ENCODE data around the gene GJA8.
A peak's percentile ranks its signal among the peaks of the same experiment; 100 is the strongest.
"Not testable (repeated sequence)": the region's sequence is repeated elsewhere in the genome, so short reads cannot be mapped to it uniquely, and the experiment has no call there.

The GJA8 gene

DNA sequence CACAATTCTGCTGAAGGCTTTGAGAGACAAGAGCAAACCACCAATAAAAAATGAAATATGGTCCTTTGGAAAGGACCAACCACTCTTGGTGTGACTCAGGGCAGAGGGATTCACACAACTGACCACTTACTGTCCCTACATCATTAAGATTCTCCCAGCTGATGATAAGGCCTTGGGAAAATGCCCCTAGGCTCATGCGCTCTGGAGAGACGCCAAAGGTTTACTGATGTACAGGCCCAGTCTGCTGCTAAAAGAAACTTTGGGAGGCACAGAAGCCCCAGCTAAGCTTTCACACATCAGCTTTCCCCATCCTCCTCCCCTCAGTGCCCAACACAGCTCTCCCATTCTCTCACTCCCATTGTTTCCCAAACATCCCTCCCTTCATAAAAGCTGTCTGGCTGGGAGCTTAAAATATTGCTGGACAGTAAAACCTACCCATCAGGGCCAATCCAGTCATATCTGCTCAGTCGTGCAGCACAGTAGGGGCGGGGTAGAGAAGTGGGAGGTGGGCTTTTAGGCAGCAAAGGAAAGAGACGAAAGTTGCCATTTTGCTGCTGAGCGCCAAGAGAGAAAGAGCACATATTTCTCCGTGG lies at the start of gene GJA8:
Gene GJA8 (plus strand): TSS at position 543 of the 593 bp plus-strand sequence. CDS start 5,161 bp downstream, outside the sequence.
- DNase-seq: peak; percentile 26

DNA sequence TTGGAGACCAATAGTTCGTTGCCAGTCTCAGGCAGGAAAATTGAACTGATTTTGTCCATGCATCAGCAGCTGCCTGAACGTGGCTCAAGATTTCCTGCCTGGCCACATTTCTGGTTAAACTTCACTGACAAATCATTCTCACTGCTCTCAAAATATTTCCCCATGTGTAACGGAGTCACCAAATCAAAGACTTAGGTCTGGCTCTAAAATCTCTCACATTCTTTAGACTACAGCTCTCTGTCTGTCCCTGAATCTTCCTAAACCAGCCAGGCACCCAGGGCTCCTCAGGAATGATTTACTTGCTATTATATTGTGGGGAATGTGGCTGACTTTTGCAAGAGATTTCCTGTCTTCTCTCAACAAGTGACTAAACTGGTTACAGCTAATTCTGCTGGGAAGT lies 49.2 kb upstream of the GJA8 start:
- DNase-seq: no peak

DNA sequence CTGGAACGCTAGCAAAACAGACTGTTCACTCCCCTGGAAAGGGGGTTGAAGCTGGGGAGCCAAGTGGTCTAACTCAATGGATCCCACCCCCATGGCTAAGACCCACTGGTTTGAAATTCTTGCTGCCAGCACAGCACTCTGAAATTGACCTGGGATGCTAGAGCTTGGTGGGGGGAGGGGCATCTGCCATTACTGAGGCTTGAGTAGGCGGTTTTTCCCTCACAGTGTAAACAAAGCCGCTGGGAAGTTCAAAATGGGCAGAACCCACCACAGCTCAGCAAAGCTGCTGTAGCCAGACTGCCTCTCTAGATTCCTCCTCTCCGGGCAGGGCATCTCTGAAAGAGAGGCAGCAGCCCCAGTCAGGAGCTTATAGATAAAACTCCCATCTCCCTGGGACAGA lies 47.6 kb upstream of the GJA8 start:
- DNase-seq: not testable (repeated sequence)

DNA sequence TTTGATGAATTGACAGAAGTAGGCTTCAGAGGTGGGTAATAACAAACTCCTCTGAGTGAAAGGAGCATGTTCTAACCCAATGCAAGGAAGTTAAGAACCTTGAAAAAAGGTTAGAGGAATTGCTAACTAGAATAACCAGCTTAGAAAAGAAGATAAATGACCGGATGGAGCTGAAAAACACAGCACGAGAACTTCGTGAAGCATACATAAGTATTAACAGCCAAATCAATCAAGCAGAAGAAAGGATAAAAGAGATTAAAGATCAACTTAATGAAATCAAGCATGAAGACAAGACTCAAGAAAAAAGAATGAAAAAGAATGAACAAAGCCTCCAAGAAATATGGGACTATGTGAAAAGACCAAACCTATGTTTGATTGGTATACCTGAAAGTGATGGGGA lies 46.6 kb upstream of the GJA8 start:
- DNase-seq: not testable (repeated sequence)

DNA sequence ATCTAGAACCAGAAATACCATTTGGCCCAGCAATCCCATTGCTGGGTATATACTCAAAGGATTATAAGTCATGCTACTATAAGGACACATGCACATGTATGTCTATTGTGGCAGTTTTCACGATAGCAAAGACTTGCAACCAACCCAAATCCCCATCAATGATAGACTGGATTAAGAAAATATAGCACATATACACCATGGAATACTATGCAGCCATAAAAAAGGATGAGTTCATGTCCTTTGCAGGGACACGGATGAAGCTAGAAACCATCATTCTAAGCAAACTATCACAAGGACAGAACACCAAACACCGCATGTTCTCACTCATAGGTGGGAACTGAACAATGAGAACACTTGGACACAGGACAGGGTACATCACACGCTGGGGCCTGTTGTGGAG lies 35.4 kb upstream of the GJA8 start:
- not testable (repeated sequence) for DNase-seq

DNA sequence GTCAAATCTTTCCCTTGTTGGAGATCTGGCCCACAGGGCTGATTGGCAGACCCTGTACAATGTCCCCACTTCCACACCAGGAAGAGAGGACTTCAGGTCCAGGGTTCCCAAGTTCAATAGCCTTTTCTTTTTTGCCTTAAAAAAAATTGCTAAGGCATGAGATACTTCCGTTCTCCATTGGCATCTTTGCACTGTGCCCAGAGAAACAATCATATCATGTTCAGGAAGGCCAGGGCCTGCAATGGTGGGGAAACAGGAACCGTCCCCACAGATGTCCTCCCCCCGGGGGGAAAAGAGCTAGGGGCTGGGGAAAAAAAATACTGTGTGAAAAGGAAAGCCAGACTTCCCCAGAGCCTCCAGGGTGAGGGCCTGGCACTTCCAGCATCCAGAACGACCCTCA lies 24.6 kb upstream of the GJA8 start:
- DNase-seq: no peak

DNA sequence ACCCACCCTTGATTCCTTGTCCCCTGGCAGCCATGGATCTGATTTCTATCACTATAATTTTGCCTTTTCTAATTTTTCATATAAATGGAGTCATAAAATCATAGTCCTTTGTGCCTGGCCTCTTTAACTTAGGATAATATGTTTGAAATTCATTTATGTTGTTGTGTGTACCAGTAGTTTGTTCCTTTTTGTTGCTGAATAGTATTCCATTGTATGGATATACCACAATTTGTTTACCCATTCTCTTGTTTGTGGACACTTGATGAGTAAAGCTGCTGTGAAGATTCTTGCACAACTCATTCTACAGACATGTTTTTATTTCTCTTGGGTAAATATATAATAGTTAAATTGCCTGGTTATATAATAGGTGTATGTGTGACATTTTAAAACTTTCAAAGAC lies 22.7 kb upstream of the GJA8 start:
- DNase-seq: no peak

DNA sequence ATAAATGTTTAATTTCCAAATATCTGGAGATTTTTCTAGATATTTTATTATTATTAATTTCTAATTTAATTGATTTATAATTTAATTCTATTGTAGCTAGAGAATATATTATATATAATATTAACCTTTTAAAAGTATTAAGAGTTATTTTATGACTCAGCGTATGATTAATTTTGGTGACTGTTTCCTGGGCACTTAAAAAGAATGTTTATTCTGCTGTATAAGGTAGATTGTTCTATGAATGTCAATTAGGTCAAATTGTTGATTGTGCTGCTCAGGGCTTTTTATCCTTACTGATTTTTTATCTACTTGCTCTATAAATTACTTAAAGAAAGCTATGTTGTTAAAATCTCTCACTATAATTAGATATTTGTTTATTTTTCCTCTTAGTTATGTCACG lies 20.1 kb upstream of the GJA8 start:
- no peak for DNase-seq

DNA sequence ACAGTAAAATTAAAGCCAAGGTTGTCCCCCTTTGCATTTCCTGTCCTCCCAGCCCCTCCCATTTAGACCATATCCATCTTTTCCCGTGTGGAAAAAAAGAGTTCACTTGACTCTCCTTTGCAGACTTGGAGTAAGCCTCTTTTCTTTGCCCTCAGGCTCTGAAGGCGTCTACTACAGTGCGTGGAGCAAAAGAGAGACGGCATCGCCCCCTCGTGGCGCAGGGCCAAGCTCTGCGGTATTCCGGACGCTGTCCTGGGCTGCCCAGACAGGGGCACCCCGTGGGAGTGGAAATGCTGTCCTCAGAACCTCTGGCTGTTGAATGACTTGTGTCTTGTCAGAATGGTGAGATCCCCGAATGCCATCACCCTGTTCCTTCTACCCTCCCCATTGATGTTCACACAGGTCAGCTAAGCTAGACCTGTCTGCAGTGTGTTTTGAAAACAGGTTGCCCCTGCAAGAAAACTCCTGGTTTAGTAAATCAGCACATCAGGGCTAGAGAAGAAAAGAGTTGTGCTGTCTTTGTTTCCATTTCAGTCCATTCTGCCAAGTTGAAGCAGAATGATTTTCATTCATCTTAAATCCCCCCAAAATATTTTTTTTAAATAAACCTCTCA lies 12.3 kb upstream of the GJA8 start:
- DNase-seq: peak; percentile 83

DNA sequence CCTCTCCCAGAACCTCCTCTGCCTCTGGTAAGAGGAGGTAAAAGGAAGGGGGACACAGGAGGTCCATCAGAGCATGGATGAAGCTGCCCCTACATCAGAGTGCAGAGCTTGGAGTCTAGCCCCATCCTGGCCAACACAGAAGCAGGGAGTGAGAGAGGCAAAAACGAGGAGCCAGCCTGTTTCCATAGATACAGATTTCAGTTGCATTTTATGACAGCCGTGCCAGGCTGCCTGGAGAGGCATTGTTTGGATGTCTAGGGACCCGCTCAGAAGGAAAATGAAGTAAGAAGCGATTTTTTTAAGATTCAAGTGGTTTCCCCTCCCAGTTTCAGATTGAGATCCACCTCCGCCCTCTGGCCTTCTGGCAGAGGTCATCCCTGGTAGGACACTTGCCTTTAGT lies 11.5 kb upstream of the GJA8 start:
- DNase-seq: peak; percentile 24

DNA sequence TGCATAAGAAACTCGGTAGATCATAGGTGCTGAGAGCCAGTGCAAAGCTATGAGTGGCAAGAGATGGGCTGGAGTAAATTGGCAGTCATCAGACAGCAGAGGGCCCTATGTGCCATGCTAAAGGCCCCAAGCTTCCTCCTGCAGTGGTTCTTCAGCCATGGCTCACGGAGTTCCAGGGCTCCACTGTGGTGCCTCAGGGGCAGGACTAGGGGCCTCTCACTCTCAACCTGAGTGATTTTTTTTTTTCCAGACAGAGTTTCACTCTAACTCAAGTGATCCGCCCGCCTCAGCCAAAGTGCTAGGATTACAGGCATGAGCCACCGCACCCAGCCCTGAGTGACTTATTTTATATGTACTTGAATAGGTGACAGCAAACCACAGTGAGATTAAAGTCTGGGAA lies 10.4 kb upstream of the GJA8 start:
- DNase-seq: no peak

DNA sequence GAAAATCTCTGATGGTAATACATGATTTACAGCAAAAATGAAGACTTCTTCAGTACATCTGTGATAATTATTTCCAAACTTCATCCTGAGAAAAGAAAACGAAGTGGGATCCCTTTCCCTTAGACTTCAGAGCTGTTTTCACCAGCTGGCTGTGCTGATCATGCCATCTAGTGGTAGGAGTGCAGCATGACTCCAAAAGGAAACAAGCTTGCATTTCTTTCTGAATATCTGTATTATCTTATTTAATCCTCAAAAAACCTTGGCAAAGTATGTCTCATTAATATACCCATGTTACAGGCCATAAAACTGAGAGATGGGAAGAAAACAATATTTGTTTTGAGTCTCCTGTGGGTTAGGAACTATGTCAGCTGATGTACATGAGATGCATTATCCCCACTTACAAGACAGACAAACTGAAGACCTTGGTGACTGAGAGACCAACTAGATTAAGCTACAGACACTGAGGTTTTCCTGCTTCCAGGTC lies 9.8 kb upstream of the GJA8 start:
- DNase-seq: peak; percentile 63

DNA sequence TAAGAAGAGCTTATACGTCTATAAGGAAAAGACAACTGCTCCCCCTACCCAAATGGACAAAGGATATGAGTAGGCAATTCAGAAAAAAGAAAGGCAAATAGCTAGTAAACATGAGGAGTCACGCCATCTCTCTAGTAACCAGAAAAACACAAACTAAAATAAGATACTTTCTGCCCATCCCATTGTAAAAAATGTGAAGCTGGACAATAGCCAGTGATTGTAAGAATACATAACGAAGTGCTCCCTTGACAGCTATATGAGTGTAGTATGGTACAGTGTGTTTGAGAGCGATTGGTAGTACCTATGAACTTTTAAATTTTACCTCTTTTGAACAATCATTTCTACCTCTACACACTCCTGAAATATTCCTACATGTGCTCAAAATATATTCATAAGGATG lies 7.5 kb upstream of the GJA8 start:
- no peak for DNase-seq

DNA sequence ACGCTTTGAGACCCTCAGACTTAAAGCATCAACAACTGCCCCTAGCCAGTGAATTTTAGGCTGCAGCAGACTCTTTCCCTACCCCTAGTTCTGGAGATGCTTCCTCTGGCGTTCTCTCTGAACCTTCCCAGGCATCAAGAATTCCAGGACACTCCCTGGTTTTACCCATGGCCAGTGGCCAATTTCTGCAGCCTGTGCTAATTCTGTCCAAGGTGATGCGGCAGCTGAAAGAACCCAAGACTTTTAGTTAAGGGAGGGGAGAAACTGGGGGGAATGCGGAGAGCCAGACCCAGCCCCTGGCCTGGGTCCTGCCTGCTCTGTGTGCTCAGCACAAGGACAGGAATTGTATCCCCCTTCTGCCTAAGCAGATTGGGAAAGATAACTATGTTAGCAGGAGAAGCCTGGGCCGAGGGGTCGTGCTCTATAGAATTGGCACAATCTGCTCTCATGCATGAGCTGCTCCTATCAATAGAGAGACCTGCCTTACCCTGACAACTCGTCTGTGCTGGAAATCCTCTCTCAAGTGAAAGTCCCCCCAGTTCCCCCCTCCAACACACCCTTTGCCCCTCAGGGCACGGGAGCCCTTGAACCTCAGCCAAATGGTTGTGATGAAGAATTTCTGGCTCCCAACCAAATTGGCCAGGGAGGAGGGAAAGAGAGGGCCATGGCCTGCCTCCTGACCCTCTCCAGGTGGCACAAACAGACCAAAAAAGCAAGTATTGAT lies 5.4 kb upstream of the GJA8 start:
- DNase-seq: peak; percentile 79

DNA sequence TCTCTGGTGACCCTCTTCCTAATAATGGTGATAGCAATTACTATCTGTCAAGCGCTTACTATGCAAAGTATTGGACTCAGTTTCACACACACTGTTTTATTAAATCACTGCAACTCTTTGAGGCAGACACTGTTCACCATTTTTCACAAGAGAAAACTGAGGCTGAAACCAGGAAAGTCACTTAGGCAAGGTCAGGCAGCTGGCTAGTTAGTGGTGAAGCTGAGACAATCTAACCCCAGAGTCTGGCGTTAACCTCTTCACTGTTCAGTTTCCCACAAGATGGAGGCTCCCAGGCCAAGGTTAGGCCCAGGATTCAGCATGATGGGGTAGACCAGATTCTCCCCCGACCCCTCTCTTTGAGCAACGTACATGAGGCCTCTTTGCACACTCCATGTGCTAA lies 4.8 kb upstream of the GJA8 start:
- no peak for DNase-seq

DNA sequence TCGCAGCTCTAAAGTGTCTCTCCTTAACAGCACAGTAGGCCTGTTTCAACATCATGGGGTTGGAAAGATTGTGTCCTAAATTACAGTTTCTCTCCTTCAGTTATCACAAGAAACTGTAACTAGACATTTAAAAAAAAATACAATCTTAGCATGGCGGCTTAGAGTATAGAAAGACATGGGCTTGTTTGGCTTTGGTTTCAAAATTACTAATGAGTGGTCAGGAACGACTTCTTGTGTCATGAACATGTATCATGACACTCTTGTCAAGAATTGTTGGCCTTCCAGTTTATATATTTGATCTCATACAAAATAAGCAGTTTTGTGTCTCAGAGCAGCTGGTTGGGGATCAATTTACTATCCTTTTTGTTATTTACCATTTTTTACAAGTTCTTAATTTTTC lies 2.1 kb downstream of the GJA8 start:
- no peak for DNase-seq

DNA sequence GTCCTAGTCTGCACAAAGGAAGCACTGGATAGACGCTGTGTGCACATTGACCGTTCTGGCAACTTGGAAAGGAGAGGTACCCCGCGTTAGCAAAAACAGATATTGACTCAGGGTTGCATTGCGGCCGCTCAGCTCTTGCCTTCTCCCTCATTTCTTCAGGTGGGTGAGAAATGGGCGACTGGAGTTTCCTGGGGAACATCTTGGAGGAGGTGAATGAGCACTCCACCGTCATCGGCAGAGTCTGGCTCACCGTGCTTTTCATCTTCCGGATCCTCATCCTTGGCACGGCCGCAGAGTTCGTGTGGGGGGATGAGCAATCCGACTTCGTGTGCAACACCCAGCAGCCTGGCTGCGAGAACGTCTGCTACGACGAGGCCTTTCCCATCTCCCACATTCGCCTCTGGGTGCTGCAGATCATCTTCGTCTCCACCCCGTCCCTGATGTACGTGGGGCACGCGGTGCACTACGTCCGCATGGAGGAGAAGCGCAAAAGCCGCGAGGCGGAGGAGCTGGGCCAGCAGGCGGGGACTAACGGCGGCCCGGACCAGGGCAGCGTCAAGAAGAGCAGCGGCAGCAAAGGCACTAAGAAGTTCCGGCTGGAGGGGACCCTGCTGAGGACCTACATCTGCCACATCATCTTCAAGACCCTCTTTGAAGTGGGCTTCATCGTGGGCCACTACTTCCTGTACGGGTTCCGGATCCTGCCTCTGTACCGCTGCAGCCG lies 5.4 kb downstream of the GJA8 start:
- no peak for DNase-seq

DNA sequence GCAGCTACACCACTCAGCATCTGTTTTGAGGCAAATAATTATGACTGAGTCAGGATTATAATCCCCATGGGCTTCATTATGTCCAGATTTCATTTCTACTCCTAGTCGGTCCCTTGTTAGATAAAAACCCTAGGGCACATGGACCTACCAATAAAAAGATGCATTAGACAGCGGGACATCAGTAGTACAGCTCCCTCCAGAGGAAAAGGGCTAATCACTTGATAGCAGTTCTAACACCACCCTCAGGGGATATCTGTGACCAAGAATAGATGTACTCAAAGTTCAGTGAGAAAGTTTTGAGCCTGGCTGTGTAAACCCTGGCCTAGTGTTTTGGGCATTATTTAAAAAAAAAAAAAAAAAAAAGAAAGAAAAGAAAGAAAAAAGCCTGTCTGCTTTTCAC lies 10.0 kb downstream of the GJA8 start:
- DNase-seq: no peak

DNA sequence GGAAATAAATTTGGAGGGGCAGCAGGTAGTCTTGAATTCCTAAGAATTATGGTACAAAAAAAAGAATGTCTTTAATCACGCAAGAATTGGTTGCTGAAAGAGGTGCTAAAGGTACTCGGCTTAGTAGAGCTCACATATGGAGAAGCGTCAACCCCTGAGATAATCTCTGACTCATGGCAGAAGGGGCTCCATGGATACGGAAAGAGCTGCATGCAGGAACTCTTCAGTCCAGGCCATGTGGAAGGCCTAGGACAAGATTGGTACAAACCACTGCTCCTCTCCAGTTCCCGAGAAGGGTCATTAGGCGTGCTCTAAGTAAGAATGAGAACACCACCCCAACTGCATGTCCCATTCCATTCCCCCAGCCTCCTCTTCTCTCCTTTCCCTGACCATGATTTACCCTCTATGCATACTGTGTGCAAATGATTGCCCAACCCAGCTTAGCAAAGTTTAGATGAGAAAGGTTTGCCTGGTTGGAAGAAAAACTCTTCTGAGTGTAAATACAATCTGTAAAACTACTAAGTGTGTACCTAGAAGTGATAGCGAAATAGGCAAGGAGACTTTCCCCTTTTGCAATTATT lies 10.9 kb downstream of the GJA8 start:
- no peak for DNase-seq

DNA sequence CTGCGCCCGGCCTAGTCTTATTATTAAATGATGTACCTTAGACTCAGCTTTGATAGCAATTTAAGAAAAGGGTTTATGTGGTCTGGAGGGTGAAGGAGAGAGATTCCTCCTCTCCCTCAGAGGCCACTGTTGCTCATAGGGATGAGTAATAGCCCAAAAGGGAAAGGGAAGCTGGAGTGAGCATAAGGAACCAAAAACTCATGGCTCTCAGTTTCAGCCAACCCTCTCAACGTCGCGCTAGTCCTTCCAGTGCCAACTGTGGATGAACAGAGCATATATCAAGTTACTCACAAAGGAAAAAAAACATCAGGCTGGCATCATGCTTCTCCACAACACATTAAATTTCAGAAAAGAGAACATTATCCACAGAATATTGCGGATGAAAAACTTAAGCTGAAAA lies 17.3 kb downstream of the GJA8 start:
- DNase-seq: no peak

DNA sequence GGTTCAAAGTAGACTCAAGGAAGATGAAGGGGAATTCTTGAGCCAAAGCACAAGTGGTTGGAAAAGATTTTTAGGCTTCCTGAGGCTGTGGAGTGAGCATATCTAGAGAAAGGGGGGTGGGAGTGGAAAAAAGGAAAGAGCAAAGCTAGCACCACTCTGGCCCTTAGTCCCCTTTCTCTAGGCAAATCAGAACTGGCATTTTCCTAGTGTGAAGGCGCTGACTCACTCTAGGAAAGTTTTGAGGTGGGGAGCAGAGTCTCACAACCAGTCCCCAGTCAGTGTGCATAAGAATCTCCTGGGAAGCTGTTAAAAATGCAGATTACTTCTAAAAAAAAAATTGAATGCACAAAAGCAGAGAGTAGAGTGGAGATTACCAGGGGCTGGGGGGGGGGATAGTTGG lies 22.2 kb downstream of the GJA8 start:
- DNase-seq: no peak

DNA sequence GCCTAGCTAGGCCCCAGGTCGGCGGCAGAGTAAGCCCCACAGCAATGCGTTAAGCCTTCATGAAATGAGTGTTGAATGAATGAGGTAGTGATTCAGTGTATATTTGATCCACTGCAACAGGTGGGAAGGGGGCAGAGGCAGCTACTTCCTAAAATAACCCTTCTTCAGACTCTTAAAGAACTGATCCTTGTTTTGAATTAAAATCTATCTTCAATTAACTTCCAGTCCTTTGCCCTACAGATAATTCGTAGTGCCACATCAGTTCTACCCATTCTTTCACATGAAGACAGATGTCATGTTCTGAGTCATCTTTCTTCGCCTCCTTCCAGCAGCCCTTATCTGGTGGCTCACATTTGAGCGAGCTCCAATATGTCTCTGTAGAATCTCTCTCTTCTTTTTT lies 24.6 kb downstream of the GJA8 start:
- DNase-seq: not testable (repeated sequence)

DNA sequence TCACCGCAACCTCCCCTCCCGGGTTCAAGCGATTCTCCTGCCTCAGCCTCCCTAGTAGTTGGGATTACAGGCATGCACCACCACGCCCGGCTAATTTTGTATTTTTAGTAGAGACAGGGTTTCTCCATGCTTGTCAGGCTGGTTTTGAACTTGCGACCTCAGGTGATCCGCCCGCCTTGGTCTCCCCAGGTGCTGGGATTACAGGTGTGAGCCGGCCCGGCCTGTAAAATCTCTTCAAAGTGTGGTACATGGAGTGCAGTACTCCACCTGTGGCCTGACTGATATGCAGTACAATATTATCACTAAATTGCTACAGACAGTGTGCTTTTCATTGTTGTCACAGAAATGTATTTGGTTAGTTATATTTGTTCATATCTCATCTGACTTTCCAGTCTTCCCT lies 25.1 kb downstream of the GJA8 start:
- DNase-seq: not testable (repeated sequence)
